Osteoblast (primary cell): ENCODE measurements around the gene MAPK1IP1L. TPM values are rescaled to one million over a fixed set of nuclear protein-coding genes. Genes with fewer than 3 reads are reported as not detected.
"Not testable (repeated sequence)": the region's sequence is repeated elsewhere in the genome, so short reads cannot be mapped to it uniquely, and the experiment has no call there.

Source experiments
- DNase-seq: peaks from one replicate; pipeline ENCODE4 v3.0.0; 2011; ENCODE audit warnings: low spot score, mixed read lengths; ENCODE audit not compliant: insufficient read length; ENCODE audit errors: missing footprints
- H2AFZ ChIP-seq: 2 replicates; pipeline ENCODE4 v1.6.0; 2011; ENCODE audit warnings: mild to moderate bottlenecking, low read length
- H3K27ac ChIP-seq: 2 replicates; pipeline ENCODE4 v1.5.1; 2011; ENCODE audit warnings: mild to moderate bottlenecking, low read depth, low read length, moderate library complexity
- H3K27me3 ChIP-seq: 2 replicates; pipeline ENCODE4 v1.6.0; 2012; ENCODE audit warnings: mild to moderate bottlenecking, control low read depth, inconsistent platforms, low read length, moderate library complexity; ENCODE audit not compliant: insufficient read depth
- H3K36me3 ChIP-seq: 2 replicates; pipeline ENCODE4 v1.5.1; 2011; ENCODE audit warnings: mild to moderate bottlenecking, low read length, control low read depth, moderate library complexity; ENCODE audit not compliant: insufficient read depth
- H3K4me1 ChIP-seq: 2 replicates; pipeline ENCODE4 v1.5.1; 2011; ENCODE audit warnings: mild to moderate bottlenecking, low read length, control low read depth, moderate library complexity; ENCODE audit not compliant: insufficient read depth
- H3K4me2 ChIP-seq: 2 replicates; pipeline ENCODE4 v1.6.0; 2011; ENCODE audit warnings: mild to moderate bottlenecking, low read length; ENCODE audit not compliant: insufficient read depth
- H3K4me3 ChIP-seq: fragments of 200-600 bp; sonication (generic); 3 replicates; pipeline ENCODE4 v1.5.1; 2012; ENCODE audit warnings: mild to moderate bottlenecking, low read length, inconsistent platforms; ENCODE audit not compliant: insufficient read depth
- H3K79me2 ChIP-seq: 2 replicates; pipeline ENCODE4 v1.6.0; 2012; ENCODE audit warnings: mild to moderate bottlenecking, low read length, control low read depth, inconsistent platforms; ENCODE audit not compliant: insufficient read depth
- H3K9me3 ChIP-seq: 2 replicates; pipeline ENCODE4 v1.5.1; 2011; ENCODE audit warnings: low read depth, low read length, control low read depth
- H4K20me1 ChIP-seq: 2 replicates; pipeline ENCODE4 v1.6.0; 2012; ENCODE audit warnings: mild to moderate bottlenecking, low read length, control low read depth; ENCODE audit not compliant: insufficient read depth
- total RNA-seq: library from RNA; depleted of rRNA; stranded (reverse); fragments of >200 nt; gene quantifications from 2 replicates; pipeline ENCODE4 v1.2.3, GENCODE V29; 2012
- TF ChIP-seq, protein P1 (sequence below): IDR thresholded peaks from 2 replicates; pipeline ENCODE4 v1.5.1; 2011; ENCODE audit warnings: mild to moderate bottlenecking, low read depth, low read length, moderate library complexity; ENCODE audit errors: extremely low read depth

MAPK1IP1L gene
- 37.4 and 42.0 TPM in 2 replicates for total RNA-seq

DNA sequence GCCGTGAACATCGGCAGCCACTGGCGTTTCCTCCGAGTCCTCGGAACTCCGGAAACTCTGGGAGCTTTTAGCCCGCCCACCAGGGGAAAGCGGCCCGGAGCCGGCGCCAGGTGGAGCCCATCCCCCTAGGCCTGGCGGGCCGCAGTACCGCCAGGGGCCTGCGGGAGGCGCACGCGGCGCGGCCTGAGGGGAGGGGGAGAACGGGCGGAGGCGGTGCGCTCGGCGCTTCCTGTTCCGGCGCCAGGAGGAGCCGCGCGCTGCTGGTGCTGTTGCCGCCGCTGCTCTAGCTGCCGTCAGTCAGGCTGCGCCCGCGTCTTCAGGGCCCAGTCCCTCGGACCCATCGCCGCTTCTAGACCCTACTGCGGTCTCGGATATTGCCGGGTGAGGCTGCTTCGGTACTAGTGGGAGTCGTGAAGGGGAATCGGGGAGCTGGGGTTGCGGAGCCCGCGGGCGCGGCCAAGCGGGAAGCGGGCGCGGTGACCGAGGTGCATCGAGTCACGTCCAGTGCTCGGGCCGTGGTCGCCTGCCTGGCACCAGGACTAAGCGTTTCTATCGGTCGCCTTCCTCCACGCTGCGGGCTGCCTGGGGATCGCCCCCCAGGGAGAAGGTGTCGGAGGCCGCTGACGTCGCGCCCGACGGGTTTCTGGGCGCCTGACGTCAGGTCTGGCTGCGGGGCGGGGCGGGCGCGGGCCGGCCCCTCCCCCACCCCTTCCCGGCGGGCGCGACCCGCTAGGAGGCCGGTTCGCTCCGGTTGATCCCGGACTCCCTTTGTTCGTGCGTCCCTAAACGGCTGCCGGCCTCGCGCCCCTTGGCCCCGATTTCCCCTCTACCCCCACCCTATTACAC, at the start of gene MAPK1IP1L:
Gene MAPK1IP1L (plus strand): TSS at position 225 of the 846 bp plus-strand sequence. CDS start 10,037 bp downstream, outside the sequence.
- peaks cover 52% of the 10 kb centered on the region for H3K79me2 ChIP-seq
- H3K4me1 ChIP-seq = peaks cover 22% of the 10 kb centered on the region
- H3K4me2 ChIP-seq = peak within 1 kb of the TSS; percentile 98
- peaks cover 23% of the 10 kb centered on the region for H3K36me3 ChIP-seq
- peak within 1 kb of the TSS; percentile 100 for H3K27ac ChIP-seq
- peaks cover 28% of the 10 kb centered on the region for H4K20me1 ChIP-seq
- peak; percentile 99 for DNase-seq
- peak within 1 kb of the TSS; percentile 99 for H3K4me3 ChIP-seq
- no peaks in the 10 kb centered on the region for H3K27me3 ChIP-seq
- H3K9me3 ChIP-seq = no peaks in the 10 kb centered on the region
- TF ChIP-seq, protein P1, sequence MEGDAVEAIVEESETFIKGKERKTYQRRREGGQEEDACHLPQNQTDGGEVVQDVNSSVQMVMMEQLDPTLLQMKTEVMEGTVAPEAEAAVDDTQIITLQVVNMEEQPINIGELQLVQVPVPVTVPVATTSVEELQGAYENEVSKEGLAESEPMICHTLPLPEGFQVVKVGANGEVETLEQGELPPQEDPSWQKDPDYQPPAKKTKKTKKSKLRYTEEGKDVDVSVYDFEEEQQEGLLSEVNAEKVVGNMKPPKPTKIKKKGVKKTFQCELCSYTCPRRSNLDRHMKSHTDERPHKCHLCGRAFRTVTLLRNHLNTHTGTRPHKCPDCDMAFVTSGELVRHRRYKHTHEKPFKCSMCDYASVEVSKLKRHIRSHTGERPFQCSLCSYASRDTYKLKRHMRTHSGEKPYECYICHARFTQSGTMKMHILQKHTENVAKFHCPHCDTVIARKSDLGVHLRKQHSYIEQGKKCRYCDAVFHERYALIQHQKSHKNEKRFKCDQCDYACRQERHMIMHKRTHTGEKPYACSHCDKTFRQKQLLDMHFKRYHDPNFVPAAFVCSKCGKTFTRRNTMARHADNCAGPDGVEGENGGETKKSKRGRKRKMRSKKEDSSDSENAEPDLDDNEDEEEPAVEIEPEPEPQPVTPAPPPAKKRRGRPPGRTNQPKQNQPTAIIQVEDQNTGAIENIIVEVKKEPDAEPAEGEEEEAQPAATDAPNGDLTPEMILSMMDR = peak; percentile 93
- H2AFZ ChIP-seq = peak within 1 kb of the TSS; percentile 96

DNA sequence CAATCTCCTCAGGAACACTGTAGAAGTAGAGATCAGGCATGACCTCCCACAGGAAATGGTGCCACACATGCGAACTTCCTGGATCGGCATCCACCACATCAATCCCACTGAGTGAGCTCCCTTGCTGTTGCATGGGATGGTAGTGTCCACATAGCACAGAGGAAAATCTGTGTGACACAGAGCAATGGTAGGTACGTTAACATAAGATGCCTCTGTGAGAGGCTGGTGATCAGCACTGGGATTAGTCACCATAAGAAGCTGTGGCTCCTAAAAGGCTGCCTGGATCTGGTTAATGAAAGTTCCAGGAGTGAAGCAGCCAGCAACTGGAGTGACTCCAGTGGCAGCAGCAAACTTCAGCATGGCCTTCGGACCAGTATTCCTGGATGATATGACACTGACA, 46.4 kb upstream of the MAPK1IP1L start:
- H4K20me1 ChIP-seq = no peaks in the 10 kb centered on the region
- H3K4me2 ChIP-seq = no peak overlapping the region
- no peaks in the 10 kb centered on the region for H3K9me3 ChIP-seq
- TF ChIP-seq, protein P1 = no peak
- no peaks in the 10 kb centered on the region for H3K27me3 ChIP-seq
- no peak for DNase-seq
- no peaks in the 10 kb centered on the region for H3K79me2 ChIP-seq
- H3K27ac ChIP-seq = no peak overlapping the region
- H3K4me3 ChIP-seq = no peak overlapping the region
- H3K36me3 ChIP-seq = peaks cover 12% of the 10 kb centered on the region
- H3K4me1 ChIP-seq = peaks cover 2% of the 10 kb centered on the region
- H2AFZ ChIP-seq = no peak overlapping the region

DNA sequence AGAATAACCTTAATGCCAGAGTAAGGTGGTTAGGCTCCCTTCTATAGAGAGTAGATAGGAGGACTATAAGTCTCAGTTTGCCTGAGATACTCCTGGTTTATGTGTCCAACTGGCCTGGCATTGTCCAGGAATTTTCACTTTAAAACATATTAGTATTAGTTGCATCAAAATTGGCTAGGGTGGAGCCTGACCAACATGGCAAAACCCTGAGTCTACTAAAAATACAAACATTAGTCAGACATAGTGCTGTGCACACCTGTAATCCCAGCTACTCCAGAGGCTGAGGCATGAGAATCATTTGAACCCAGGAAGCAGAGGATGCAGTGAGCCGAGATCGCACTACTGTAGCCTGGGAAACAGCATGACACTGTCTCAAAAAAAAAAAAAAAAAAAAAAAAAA, 36.4 kb upstream of the MAPK1IP1L start:
- Histone ChIP-seq H3K4me3 (no peak overlapping the region), H3K4me2 (no peak overlapping the region), H3K4me1 (no peaks in the 10 kb centered on the region), H3K27me3 (no peaks in the 10 kb centered on the region), H3K27ac (no peak overlapping the region), H2AFZ (no peak overlapping the region), H3K9me3 (no peaks in the 10 kb centered on the region), H3K79me2 (peaks cover 11% of the 10 kb centered on the region), H4K20me1 (no peaks in the 10 kb centered on the region), H3K36me3 (peaks cover 7% of the 10 kb centered on the region)
- TF ChIP-seq, protein P1 = no peak
- no peak for DNase-seq

DNA sequence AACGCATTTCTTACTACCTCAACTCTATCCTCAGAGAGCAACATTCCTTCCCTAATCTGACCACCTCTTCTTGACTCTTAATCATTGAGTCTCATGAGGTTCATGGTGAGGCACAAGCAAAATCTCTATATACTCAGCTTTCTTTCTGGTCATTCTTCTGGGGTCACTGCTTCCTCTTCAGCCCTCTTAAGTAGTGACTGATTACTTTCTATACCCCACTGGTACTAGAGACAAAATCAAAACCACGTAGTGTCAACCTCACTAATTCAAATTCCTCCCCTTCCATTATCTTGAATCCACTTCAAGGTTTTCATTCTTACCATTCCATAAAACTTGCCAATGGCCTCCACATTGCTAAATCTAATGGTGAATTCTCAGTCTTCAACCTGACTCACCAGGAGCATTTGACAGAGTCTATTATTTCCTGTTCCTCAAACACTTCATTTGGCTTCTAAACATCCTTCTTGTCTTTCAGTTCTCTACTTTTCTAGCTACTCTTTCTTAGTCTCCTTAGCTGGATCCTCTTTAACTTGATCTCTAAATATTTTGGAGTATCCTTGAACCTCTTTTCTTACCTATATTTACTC, 31.4 kb upstream of the MAPK1IP1L start:
- no peak overlapping the region for H3K4me2 ChIP-seq

DNA sequence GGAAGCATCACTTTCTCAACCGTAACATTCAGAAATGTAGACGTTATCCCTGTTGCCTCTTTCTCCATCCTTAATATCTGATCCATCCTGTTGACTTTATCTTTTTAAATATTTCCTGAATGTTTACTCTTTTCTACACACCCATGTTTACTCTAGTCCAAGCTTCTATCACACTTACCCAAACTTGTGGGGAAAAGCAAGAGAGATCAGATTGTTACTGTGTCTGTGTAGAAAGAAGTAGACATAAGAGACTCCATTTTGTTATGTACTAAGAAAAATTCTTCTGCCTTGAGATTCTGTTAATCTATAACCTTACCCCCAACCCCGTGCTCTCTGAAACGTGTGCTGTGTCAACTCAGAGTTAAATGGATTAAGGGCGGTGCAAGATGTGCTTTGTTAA, 27.1 kb upstream of the MAPK1IP1L start:
- not testable (repeated sequence) for H3K27ac ChIP-seq, H3K4me2 ChIP-seq, H3K9me3 ChIP-seq, H2AFZ ChIP-seq, H3K4me3 ChIP-seq, H3K36me3 ChIP-seq, H3K27me3 ChIP-seq, DNase-seq
- Histone ChIP-seq H3K79me2 (peaks cover 67% of the 10 kb centered on the region), H3K4me1 (peaks cover 23% of the 10 kb centered on the region), H4K20me1 (peaks cover 15% of the 10 kb centered on the region)

More for the DNA sequence above, 31.4 kb upstream of the MAPK1IP1L start:
- Histone ChIP-seq H3K27me3 (no peaks in the 10 kb centered on the region), H2AFZ (no peak overlapping the region), H3K36me3 (peaks cover 3% of the 10 kb centered on the region), H3K27ac (no peak overlapping the region), H3K79me2 (peaks cover 36% of the 10 kb centered on the region), H3K4me1 (no peaks in the 10 kb centered on the region), H4K20me1 (no peaks in the 10 kb centered on the region), H3K9me3 (no peaks in the 10 kb centered on the region), H3K4me3 (no peak overlapping the region)
- TF ChIP-seq, protein P1 = no peak
- no peak for DNase-seq
